Measurements from ENCODE around the gene FGA.
"Not testable (repeated sequence)": the region's sequence is repeated elsewhere in the genome, so short reads cannot be mapped to it uniquely, and the experiment has no call there.

FGA gene

GRCh38 chr4:154606728-154607723 lies 16.5 kb upstream of the FGA start:
- DNase-seq = no peak

- no peak for DNase-seq
These were observed 14.2 kb upstream of the FGA start for GRCh38 chr4:154604696-154605200.

- DNase-seq = no peak
These were observed 12.7 kb upstream of the FGA start for GRCh38 chr4:154603033-154603943.

GRCh38 chr4:154602404-154603020 lies 12.0 kb upstream of the FGA start:
- DNase-seq = no peak

GRCh38 chr4:154597798-154598774 lies 7.5 kb upstream of the FGA start:
- no peak for DNase-seq

- not testable (repeated sequence) for DNase-seq
These were observed 6.7 kb upstream of the FGA start for GRCh38 chr4:154597281-154597680.

GRCh38 chr4:154595807-154596206 lies 5.3 kb upstream of the FGA start:
- no peak for DNase-seq

- DNase-seq = not testable (repeated sequence)
These were observed 3.8 kb upstream of the FGA start for GRCh38 chr4:154594343-154594742.

- no peak for DNase-seq
These were observed 3.3 kb upstream of the FGA start for GRCh38 chr4:154593868-154594267.

GRCh38 chr4:154591890-154592289 lies 1.3 kb upstream of the FGA start:
- DNase-seq = no peak

GRCh38 chr4:154589296-154590197 lies 995 bp downstream of the FGA start:
- DNase-seq = no peak

GRCh38 chr4:154588198-154588597 lies 2.3 kb downstream of the FGA start:
- DNase-seq = no peak

- DNase-seq = peak; percentile 5
These were observed 4.1 kb downstream of the FGA start for GRCh38 chr4:154586296-154587033.

- DNase-seq = no peak
These were observed 5.0 kb downstream of the FGA start for GRCh38 chr4:154585369-154586018.

GRCh38 chr4:154584259-154584658 lies 6.3 kb downstream of the FGA start:
- DNase-seq = no peak

- no peak for DNase-seq
These were observed 6.9 kb downstream of the FGA start for GRCh38 chr4:154583677-154584076.

GRCh38 chr4:154583230-154583629 lies 7.3 kb downstream of the FGA start:
- no peak for DNase-seq

- DNase-seq = no peak
These were observed 7.8 kb downstream of the FGA start for GRCh38 chr4:154582723-154583122.

- DNase-seq = no peak
These were observed 10.6 kb downstream of the FGA start for GRCh38 chr4:154579927-154580326.

Measured in NCI-H2029 treated with DMSO at 0.1 percent for 48 hours (cell line).